GM19023 (cell line): ENCODE results near the gene NRP1.

Experiments
- ATAC-seq: cut with Tn5 transposase; IDR thresholded peaks from one replicate; pipeline ENCODE4 v1.9.1; 2021; ENCODE audit warnings: mild to moderate bottlenecking, moderate library complexity; ENCODE audit not compliant: unreplicated experiment

Gene NRP1

DNA sequence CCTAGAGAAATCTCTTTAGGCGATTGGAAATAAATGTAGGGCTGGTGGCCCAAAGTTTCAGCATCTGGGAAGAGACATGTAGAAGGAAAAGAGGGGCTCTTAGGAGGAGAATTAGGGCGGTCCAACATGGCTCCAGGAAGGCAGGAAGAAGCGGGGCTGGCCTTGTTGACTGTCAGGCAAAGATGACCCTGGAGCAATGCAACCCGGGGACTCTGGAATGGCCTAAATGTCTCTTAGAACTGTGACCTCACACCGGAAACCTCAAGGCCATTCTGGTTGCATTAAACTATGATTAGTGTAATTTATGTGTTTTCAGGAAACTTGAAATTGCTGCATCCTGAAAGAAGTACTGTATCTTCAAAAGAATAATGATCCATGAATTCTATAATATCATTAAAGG lies 66.8 kb downstream of the NRP1 start:
- no peak for ATAC-seq

DNA sequence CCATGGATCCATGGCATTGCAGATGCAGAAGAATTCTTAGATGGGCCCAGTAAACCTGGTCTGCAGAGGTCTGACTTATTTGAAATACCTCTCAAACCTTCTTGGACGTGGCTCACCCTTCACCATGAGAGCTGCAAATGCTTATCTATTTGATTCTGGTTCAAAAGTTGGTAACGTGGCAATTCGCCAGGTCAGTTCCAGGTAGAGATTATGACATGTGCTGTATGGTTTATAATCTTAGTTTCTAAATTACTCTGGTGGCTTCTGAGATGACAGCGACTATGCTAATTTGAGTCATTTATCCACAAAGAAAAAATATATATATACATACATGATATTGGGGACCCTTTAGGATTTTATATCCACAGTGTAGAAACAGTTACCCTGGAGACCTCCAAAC lies 68.8 kb downstream of the NRP1 start:
- no peak for ATAC-seq

DNA sequence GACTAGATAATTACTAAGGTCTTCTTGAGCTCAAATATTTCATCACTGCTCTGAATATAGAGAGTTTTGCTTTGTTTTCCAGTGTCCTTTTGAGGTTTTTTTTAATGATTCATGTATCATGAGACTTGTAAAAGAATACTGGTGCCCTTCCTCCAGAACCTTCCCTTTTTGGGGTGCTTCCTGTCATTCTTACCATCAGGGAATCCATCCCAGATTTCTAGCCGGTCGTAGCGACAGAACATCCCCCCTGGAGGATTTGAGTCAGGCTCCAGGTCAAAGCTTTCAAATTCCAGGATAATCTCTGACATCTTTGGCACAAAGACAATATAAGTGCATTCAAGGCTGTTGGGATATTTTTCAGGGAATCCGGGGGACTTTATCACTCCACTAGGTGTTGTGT lies 71.0 kb downstream of the NRP1 start:
- no peak for ATAC-seq

DNA sequence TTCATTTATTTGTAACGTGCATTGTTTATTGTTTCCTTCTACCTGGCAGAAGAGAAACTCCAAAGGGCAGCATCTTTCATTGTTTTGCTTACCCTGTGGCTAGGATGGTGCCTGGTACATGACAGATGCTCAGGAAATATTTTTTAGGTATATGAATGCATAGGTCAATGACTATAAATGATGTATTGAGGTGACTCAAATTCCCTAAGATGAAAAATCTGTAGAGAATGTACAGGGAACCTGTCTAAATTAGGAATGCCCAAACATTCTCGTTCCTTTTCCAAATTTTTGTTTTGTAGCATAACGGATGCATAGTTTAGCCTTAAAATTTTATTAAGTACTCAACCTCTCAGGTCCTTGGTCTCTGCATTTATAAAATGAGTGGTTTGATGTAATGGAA lies 71.6 kb downstream of the NRP1 start:
- no peak for ATAC-seq

DNA sequence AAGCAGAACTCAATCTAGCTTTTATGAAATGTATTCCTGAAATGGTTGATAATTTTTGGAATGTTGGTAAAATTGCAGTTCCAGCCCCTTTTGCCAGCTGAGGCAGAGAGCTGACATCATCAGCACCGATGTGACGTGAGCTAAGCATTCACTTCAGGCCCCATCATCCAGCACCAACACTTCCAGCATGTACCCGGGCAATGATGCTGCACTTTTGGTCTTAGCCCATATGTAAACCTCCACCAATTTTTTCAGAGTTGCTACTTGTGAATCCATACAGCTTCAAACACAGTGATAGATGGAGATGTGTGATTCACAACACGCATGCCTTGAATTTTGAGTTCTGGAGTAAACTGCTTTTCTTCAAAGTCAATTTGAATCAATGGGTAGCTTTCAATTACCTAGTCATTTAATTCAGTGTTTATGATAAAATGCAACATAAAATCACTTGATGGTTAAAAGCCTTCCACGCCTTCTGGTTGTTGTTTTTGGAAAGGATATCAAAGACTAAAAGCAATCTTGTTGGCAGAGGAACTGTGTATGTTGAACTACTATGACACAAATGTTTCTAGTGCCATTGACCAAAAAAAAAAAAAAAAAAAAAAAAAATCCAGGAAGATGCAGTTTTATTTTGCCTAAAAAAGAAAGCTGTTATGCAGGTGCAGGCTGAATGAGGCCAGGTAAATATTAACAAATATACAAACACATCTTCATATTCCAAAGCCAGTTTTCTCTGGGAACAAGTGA lies 73.9 kb downstream of the NRP1 start:
- ATAC-seq, result no peak

DNA sequence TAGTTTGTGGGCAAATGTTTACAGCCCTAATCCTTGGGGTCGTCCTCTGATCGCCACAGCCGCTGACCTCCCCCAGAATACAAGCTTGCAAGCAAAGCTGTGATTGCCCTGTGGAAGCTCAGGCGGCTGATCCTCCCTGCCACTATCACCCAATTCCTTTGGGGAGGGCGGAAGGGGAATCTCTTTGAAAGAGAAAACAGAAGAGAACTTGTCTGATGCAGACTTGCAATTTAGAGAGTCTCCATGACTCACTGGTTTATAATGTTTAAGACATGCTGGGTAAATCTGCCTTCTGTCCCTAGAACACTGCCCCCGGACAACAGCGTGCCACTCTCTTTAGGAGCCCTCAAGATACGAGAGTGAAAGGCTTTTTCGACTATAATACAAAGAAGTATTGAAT lies 75.5 kb downstream of the NRP1 start:
- no peak for ATAC-seq

DNA sequence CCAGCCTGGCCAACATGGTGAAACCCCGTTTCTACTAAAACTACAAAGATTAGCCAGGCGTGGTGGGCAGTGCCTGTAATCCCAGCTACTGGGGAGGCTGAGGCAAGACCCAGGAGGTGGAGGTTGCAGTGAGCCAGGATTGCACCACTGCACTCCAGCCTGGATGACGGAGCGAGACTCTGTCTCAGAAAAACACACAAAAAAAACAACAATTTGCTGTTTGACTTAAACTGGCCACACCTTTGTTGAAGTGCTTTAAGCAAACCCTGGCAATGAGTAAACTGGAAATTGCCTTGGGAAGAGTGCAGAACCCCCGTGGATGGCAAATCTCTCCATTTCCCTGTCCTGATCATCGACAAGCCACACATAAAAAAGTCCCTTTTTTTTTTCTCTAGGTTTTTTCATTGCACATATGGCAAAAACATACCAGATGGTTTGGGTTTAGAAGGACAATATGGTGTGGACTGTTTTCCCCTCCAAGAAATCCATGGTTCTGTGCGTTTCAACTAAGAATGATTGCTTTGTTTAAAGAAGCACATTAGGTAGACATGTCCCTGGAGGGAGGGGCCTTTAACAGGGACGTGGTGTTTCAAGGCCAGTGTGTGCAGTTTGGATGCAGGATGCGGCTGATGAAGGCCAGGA lies 76.9 kb downstream of the NRP1 start:
- no peak for ATAC-seq

DNA sequence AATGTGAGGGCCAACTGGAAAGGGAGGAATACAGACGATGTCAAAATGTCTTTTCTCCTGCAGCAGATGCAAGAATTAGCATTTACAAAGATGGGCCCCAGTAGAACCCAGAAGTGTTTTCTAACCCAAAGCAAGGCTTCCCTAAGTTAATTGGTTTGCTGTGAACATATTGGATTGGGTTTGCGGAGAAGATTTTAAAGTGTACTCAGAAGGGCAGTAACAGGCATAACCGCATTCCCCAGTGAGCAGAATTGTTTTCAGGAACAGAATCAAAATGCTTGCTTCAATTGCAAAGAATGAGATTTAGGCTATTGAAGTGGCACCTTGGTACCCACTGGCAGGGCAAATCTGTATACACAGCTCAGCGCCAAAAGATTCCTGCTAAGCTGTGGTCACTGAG lies 78.0 kb downstream of the NRP1 start:
- ATAC-seq, result no peak

DNA sequence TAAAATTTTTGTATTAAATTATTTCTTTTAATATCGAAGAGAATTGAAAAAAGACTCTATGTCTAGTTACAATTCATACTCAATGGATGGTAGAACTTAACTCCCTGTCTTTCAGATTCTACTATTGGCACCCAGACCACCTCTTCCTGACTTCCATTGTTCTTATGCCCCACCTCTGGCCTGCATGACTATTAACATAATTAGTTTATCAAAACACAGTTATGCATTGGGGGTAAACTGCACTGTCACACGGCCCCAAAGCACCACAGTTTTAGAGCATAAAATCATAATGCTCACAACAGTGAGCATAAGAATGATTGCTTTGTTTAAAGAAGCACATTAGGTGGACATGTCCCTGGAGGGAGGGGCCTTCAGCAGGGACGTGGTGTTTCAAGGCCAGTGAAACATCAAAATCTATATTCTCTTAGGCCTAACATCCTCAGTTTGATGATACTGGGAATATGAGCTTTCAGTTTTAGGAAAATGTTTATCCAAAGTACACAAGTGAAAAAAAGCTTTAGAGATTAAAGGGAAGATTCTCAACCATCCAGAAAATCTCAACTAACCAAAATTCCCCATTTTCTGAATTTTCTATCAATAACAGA lies 79.8 kb downstream of the NRP1 start:
- no peak for ATAC-seq

DNA sequence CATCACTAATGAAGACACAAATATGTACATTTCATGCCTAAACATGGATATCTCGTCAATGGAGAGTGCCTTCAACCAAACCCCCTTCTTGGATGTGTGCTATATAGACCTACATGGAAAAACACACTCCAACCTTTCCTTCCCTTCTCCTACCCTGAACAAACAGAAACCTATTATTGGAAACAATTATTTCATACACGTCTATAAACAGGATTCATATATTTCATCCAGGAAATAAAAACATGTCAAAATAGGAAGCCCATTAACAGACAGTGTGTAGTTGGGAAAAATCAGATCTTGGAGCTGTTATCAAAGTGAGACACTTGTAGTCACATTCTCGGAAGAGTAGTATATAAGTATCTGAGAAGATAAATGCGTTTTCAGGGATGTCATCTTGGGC lies 81.1 kb downstream of the NRP1 start:
- ATAC-seq, result no peak

DNA sequence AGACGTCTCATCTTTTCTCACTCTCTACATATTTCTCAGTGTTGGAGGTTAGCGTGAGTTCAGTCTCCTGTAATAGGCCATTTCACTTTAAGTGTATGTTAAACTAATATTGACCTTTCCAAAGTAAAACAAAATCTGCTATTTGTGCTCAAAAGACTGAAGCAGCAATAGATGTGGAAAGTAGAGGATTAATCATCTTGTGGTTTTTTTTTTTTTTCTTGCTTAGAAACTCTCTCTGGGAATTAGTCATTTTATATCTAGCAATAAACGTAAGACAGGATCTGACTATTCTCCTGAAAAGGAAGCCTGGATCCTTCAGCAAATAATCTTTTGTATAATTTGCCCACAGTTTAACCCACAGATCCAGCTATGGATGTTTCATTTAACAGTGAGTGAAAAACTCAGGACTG lies 81.7 kb downstream of the NRP1 start:
- no peak for ATAC-seq

DNA sequence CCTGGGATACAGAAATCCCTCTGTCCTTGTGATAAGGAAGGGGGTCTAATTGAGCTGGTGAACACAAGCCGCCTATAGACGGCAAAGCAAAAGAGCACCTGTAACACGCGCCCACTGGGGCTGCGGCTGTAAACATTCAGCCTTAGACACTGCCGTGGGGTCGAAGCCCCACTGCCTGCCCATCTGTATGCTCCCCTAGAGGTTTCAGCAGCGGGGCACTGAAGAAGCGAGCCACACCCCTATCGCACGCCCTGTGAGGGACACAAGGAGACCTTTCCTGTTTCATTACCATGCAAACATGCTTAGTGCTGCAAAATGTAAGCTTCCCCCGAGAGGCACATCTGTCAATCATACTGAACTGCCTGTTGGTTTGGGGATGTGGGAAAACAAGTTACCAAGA lies 82.1 kb downstream of the NRP1 start:
- ATAC-seq, result no peak

DNA sequence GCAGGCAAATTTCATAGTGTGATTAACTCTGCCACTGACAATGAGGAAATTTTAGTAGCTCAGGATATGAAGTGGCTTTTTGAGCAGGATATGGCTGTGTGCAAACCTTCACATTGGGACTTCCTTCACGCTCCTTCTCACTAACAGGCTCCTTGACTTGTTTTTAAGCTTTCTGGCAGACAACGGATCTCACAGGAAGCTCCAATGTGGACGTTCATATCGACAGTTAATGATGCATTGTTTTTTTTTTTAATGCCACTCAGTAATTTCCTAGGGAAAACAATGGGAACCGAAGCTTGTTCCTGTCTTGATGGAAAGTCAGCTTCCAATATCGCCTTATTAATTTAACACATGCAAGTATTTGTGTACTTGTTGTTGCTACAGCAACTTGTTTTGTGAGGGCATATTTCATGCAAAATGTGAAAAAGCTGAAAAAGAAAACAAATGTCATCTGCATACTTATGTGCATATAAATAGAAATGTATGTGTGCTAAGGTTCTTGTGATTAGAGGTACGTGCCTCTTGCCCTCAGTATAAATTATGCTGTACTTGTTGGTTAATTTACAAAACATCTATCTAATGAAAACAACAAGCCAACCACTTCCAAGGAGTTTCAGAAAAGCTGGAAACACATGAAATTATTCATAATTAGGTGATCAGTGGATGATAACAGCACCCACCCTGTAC lies 84.7 kb downstream of the NRP1 start:
- ATAC-seq, result no peak

DNA sequence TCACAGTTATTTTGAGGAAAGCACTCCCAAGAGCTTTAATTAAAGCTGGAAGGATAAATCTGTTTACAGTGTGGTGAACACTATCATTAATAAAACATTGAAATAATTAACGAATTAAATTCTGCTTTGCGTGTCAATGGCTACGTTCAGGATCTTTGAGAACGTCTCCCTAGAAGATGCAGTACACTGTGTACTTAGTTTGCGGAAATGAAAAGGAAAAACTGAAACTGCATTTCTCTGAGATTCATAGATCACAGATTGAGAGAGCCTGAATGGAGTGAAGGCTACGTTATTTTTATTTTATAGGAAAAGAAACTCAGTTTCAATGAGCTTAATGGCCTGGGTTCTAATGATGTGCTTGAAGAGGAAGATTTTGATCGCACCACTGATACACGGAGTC lies 85.3 kb downstream of the NRP1 start:
- ATAC-seq, result no peak

DNA sequence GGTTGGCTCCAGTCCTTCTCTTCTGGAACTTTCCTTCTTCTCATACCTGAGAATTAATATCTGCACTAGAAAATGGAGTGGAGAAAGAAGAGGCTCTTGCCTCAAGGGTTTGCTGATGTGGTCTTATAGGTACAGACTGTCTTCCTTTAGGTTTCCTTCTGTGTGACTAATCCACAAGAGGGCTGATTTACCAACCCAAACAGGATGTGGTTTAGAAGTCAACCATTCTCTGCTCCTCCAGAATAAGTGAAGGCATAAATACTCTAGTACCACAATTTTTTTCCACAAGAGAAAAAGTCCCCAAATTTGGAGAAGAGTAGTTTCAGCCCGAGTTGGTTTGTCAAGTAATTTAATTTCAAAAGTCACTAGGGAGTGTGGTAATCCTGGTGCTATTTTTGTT lies 85.8 kb downstream of the NRP1 start:
- no peak for ATAC-seq

DNA sequence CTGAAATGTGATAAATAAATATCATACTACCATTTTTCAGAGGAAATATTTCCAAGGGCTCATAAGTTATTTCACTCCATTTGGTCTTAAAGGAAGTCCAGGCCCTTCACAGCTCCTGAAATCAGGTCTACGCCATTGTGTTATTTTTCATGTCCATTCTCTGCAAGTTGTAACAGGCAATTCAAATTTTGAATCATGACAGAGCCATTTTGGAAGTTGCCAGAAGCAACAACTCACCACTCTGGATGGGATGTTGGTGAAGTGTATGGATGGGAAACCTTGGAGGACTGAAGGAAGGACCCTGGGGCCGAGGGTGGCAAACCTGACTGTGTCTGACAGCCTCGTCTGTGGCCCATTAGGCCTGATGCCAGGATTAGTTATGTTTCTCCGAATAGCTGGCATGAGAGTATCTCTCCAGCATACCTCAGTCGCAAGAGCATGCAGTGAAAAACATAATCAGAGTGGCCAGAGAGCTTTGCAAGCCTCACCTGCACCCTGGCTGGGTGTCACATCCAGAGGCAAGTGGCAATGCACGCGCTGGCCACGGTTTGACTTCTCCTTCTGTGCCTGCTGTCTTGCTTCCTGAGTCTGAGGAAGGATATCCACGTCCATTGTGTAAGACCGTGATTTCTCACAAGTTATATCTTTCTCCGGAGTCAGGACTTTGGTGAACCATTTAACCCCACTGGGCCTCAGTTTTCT lies 87.1 kb downstream of the NRP1 start:
- ATAC-seq, result no peak

DNA sequence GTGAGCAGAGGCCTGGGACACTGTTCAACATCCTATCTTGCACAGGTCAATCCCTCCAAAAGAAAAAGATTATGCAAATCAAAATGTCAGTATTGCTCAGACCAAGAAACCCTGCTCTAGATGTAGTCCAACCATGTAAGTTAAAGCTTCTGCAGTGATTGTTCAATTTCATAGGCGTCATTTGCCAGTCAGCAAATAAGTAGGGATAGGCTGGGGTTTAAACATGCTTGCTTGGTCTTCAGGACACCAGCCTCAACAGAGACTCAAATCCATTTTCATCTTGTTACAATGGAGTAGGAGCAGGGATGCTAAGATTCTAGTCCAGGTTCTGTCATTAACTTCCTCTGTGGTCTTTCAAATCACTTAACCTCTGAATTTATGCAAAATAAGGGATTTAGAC lies 89.1 kb downstream of the NRP1 start:
- ATAC-seq, result no peak

DNA sequence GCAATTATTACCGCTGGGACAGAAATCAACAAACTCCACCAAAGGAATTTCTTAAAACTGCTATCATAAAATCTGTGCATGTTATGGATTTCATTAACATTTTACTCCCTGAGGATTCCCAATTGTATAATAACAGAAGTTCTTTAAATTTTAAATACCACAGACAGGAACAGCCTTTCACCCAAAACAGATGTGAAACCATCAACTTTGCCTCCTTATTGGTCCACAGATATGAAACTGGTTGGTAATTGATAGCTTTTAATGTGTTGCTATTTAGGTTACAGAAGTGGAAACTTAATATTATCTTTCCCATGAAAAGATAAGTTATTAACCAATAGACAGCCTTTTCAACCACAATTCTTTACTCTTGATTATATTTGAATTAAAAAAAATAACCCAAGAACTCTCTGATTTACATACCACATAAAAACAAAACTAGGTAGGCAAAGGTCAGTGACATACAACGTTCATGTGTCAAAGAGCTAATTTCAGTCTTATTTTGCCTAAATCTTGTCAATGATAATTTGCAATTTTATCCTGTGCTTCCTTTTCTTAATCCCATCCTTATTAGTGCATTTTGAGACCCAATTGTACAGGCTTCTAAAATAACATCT lies 90.0 kb downstream of the NRP1 start:
- no peak for ATAC-seq

DNA sequence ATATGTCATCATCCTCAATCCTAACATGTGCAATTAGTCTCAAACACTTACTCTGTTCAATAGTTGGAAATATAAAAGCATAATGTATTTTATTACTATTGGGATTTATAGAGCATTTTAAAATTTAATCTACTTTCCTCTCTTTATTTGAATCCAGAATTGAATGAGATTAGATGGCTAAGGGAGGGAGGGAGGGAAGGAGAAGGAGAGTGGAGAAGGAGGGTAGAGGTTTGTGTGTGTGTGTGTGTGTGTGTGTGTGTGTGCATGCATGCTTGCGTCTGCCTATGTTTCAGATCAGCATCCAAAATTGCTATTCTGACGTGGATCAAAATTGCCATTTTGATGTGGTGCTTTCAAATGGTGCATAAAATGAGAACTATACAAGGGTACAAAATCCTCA lies 90.8 kb downstream of the NRP1 start:
- ATAC-seq, result no peak

DNA sequence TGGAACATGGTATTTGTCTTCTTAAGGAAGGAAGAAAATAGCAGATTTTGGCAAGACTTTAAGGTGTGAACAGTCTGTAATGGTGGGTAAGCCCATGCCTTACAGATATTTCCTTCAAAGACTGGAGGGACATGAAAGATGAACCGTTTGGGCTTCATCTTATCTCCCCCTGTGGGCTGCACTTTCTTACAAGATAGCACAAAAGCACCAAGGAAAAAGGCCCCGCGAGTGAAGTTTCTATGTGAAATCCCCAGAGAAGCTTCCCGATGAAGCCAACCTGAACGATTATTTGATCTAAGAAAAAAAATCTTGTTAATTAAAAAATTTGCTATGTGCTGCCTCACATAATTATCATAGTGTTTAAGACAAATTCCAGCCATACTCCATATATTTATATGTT lies 91.5 kb downstream of the NRP1 start:
- no peak for ATAC-seq

DNA sequence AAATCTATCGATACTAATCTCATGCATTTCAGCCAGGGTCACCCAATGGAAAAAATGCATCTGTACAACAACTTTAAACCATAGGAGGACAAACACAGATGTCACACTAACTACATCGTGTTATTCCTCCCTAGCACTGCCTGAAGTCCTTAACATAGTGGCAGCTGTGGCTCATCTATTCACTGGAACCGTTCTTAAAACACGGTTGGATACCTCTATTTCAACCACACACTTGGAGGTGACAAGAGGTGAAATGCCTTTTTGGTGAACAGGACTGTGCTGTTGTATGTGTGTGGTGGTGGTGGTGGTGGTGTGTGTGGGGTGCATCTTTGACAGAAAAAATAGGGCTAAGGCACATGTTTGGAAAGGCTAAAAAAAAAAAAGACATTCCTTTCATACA lies 93.1 kb downstream of the NRP1 start:
- ATAC-seq, result no peak
